HG03135 (cell line): Measurements from ENCODE around the gene CNTN1.

ENCODE experiments used
- ATAC-seq: cut with Tn5 transposase; IDR thresholded peaks from one replicate; pipeline ENCODE4 v1.9.1; 2021; ENCODE audit warnings: mild to moderate bottlenecking, moderate library complexity; ENCODE audit not compliant: unreplicated experiment

Gene CNTN1

DNA sequence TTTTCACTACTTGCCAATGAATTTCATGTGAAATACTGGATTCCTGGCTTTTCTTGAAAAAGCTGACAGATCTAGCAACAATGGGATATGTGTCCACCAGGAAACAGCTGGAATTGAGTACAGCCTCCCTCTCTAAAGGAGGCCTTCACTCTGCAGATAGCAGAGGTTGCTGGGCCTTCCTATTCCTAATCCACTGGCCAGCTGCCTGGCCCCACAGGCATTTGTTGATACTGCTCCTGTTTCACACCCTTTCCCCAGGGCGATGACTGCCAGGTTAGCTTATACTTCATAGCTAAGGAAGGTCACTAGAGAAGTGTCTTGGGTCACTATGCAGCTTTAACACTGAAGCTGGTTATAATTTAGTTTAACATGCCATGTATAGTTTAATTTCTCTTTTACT is 408.3 kb downstream of the CNTN1 start:
- ATAC-seq, result no peak

DNA sequence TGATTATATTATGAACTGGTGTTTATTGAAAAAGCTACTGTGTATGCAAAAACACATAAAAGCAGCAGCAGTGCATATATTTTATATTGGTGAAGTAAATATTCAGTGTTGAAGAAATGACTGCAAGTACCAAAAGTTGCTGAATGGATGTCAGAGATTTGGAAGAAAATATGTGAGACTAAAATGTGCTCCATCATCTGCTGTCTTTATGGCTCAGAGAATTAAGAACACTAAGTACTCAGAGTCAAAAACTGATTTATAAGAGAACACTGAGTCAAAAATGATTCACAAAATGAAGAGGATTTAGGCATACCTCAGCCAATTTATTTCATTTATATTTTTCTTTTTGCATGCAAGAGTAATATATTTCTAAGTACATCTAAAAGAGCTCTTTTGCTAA is 409.6 kb downstream of the CNTN1 start:
- no peak for ATAC-seq

DNA sequence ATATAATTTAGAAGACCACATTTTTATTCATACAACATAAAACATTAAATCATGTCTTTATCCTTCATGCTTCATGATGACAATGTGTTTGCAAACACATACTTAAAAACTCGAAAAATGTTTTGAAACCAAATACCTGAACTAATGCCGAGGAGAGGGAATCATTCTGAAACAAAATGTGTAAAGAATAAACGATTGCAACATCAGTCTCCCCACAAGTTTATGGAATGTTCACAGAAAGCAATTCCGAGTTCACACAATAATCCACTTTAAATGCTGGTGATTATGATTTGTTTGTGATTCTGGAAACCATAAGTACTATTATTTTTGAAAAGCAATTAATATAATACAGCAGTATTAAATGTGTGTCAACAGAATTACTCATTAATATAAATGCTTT is 411.4 kb downstream of the CNTN1 start:
- no peak for ATAC-seq

DNA sequence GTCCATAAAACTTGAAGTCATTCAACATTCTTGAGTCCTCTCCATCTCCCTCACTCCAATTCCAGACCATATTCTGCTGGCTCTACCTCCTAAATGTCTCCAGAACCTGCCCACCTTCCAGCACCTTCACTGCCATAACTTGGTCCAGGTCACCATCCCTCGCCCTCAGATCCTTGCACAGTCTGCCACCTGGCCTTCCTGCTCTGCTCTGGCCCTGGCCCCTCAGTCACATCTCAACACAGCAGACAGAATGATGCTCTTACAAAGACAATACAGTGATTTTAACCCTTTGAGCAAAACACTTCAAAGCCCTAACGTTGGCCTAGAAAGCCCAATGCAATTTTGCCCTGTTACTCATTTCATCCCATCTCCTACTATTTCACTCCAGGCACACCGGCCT is 414.1 kb downstream of the CNTN1 start:
- ATAC-seq, result no peak

DNA sequence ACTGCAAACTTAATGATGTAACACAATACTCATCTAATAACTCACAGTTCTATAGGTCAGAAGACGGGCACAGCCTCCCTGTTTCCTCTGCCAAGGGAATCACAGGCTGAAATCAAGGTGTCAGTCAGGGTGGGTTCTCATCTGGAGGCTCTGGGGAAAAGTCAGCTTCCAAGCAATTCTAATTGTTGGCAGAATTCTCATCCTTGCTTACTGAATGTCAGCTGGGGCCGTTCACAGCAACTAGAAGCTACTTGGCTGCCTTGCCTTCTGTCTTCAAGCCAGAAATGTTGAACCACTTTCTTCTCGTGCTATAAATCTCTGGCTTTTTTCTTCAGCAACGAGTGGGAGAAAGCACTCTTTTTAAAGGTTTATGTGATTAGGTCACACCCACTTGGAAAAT is 415.8 kb downstream of the CNTN1 start:
- no peak for ATAC-seq

DNA sequence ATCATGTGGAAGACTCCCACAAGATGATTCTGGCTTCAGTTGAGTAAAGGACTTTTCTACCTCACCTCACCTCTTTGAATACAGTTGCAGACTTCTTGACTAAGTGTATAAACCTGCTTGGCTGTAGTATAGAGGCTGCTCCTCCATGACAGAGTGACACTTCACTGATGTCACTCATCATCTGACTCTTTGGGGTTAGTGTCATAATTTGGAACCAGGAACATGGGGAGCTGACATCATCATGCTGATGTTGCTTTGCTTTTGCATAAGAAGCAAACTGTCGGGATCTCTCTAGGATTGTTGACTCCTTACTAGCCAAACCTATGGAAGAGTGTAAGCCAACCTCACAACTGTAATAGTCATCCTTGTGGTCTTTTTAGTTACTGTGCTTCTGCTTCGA is 420.7 kb downstream of the CNTN1 start:
- no peak for ATAC-seq

DNA sequence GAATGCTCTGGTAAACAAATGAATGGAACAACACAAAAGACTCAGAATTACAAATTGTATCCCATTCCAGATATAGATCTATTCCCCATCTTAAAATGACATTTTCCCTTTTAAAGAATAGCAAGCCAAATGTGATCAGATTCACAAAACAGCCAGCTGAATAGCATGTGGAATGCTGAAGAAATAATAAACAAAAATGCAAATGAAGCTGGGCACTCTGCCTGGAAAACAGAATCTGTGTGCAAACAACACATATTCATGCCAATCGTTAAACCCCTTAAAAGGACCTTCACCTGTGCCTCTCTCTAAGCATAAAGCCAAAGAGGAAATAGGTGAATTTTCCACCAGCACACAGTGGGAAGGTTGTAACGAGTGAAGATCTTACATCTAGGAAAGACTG is 428.0 kb downstream of the CNTN1 start:
- no peak for ATAC-seq

DNA sequence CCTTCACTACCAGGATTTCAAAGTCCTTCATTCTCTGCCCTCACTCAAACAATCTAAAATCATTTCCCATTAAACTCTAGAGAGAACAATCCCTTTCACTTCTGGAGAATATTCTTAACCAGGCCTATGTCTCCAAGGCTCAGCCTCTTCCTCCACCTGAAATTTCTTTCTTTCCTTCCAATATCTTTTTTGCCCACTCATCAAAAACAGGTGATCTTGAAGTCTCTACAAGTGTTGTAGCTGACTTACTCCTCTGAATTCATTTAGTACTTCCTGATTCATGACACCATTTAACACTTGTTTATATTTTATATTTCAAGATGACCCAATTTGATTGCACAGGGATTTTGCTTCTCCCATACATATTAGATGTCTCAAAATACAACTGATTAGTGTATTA is 429.1 kb downstream of the CNTN1 start:
- no peak for ATAC-seq
